Loucy (cell line): ENCODE measurements around the gene E2F7.

ENCODE experiments used
- H2AFZ ChIP-seq: fragments of 200-600 bp; sonication (generic); 2 replicates; pipeline ENCODE4 v1.6.0; 2016; ENCODE audit warnings: antibody characterized with exemption, mild to moderate bottlenecking, low read length, moderate library complexity
- H3F3A ChIP-seq: fragments of 200-600 bp; 2 replicates; pipeline ENCODE4 v1.6.0; 2016; ENCODE audit warnings: antibody characterized with exemption, low read depth, mild to moderate bottlenecking
- H3K27me3 ChIP-seq: fragments of 200-600 bp; sonication (generic); 2 replicates; pipeline ENCODE4 v1.6.1; 2014; ENCODE audit warnings: low read length, mild to moderate bottlenecking; ENCODE audit not compliant: insufficient read depth, poor library complexity, severe bottlenecking
- H3K36me3 ChIP-seq: fragments of 200-600 bp; sonication (generic); 2 replicates; pipeline ENCODE4 v1.6.1; 2016; ENCODE audit warnings: low read length; ENCODE audit not compliant: insufficient read depth
- H3K4me1 ChIP-seq: fragments of 200-600 bp; sonication (generic); 2 replicates; pipeline ENCODE4 v1.5.1; 2014; ENCODE audit warnings: low read length, mild to moderate bottlenecking; ENCODE audit not compliant: insufficient read depth, poor library complexity, severe bottlenecking
- H3K4me2 ChIP-seq: fragments of 200-600 bp; sonication (generic); 2 replicates; pipeline ENCODE4 v1.6.0; 2014; ENCODE audit warnings: antibody characterized with exemption, low read length, low read depth, mild to moderate bottlenecking; ENCODE audit not compliant: poor library complexity, severe bottlenecking
- H3K4me3 ChIP-seq: fragments of 200-600 bp; sonication (generic); 2 replicates; pipeline ENCODE4 v1.5.1; 2014; ENCODE audit warnings: low read length, mild to moderate bottlenecking, mixed read lengths; ENCODE audit not compliant: poor library complexity, severe bottlenecking
- H3K79me2 ChIP-seq: fragments of 200-600 bp; sonication (generic); 2 replicates; pipeline ENCODE4 v1.6.1; 2014; ENCODE audit warnings: low read length; ENCODE audit not compliant: insufficient read depth
- H3K9ac ChIP-seq: fragments of 200-600 bp; sonication (generic); 2 replicates; pipeline ENCODE4 v1.6.0; 2014; ENCODE audit warnings: mild to moderate bottlenecking, low read depth, low read length, moderate library complexity; ENCODE audit not compliant: poor library complexity, severe bottlenecking
- H3K9me2 ChIP-seq: fragments of 200-600 bp; sonication (generic); replicated peaks from 2 replicates; pipeline ENCODE4 v1.6.1; 2016; ENCODE audit warnings: low read depth, low read length, mixed read lengths
- H3K9me3 ChIP-seq: fragments of 200-600 bp; sonication (generic); 2 replicates; pipeline ENCODE4 v1.6.1; 2014; ENCODE audit warnings: mild to moderate bottlenecking, antibody characterized with exemption, low read length, low read depth; ENCODE audit not compliant: insufficient read depth
- H4K20me1 ChIP-seq: fragments of 200-600 bp; sonication (generic); 2 replicates; pipeline ENCODE4 v1.6.0; 2014; ENCODE audit warnings: antibody characterized with exemption, low read length, mild to moderate bottlenecking; ENCODE audit not compliant: insufficient read depth, poor library complexity, severe bottlenecking
- EZH2phosphoT487 ChIP-seq: fragments of 200-600 bp; IDR thresholded peaks from 2 replicates; pipeline ENCODE4 v1.6.1; 2018; ENCODE audit warnings: antibody characterized with exemption, mild to moderate bottlenecking, moderate library complexity, borderline replicate concordance
- TF ChIP-seq, protein P1 (sequence below): fragments of 200-600 bp; sonication (generic); conservative IDR thresholded peaks from 2 replicates; pipeline ENCODE4 v1.5.1; 2014; ENCODE audit warnings: mild to moderate bottlenecking, antibody characterized with exemption, low read length

The E2F7 gene

DNA sequence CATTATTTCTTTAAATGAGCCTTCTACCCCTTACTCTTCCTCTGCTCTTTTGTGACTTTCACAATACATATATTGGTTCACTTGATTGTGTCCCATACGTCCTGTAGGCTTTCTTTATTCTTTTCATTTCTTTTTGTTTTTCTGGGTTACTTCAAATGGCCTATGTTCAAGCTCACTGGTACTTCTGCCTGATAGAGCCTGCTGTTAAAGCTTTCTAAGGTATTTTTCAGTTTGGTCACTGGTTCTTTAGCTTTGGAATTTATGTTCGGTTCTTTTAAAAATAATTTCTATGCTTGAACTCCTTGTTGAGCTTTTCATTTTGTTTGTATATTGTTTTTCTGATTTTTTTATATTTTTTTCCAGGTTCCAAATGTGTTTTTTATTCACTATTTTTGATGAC, 81.9 kb downstream of the E2F7 start:
- no peaks in the 10 kb centered on the region for H3K27me3 ChIP-seq

DNA sequence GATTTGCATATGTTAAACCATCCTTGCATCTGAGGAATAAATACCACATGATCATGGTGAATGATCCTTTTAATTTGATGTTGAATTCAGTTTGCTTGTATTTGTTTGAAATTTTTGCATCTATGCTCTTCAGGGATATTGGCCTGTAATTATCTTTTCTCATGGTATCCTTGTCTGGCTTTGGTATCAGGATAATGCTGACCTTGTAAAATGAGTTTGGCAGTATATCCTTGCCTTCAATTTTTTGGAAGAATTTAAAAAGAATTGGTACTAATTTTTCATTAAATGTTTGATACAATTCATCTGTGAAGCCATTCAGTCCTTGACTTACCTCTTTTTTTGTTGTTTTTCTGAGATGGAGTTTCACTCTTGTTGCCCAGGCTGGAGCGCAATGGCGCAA, 85.2 kb downstream of the E2F7 start:
- no peaks in the 10 kb centered on the region for H3K9me2 ChIP-seq
- H3K9ac ChIP-seq = no peak overlapping the region
- H3K4me3 ChIP-seq = no peak overlapping the region
- H4K20me1 ChIP-seq = no peaks in the 10 kb centered on the region
- H3K36me3 ChIP-seq = no peaks in the 10 kb centered on the region
- no peaks in the 10 kb centered on the region for H3K4me1 ChIP-seq
- H2AFZ ChIP-seq = no peak overlapping the region
- H3K79me2 ChIP-seq = no peaks in the 10 kb centered on the region
- no peaks in the 10 kb centered on the region for H3F3A ChIP-seq
- no peak overlapping the region for H3K4me2 ChIP-seq
- H3K27me3 ChIP-seq = no peaks in the 10 kb centered on the region
- no peak for TF ChIP-seq EZH2phosphoT487
- TF ChIP-seq, protein P1, sequence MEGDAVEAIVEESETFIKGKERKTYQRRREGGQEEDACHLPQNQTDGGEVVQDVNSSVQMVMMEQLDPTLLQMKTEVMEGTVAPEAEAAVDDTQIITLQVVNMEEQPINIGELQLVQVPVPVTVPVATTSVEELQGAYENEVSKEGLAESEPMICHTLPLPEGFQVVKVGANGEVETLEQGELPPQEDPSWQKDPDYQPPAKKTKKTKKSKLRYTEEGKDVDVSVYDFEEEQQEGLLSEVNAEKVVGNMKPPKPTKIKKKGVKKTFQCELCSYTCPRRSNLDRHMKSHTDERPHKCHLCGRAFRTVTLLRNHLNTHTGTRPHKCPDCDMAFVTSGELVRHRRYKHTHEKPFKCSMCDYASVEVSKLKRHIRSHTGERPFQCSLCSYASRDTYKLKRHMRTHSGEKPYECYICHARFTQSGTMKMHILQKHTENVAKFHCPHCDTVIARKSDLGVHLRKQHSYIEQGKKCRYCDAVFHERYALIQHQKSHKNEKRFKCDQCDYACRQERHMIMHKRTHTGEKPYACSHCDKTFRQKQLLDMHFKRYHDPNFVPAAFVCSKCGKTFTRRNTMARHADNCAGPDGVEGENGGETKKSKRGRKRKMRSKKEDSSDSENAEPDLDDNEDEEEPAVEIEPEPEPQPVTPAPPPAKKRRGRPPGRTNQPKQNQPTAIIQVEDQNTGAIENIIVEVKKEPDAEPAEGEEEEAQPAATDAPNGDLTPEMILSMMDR = no peak
- H3K9me3 ChIP-seq = 0 out of 2 replicates have a peak, but pooled peaks cover 4% of the 10 kb centered on the region

More for the DNA sequence above, 81.9 kb downstream of the E2F7 start:
- H3K9me3 ChIP-seq = 0 out of 2 replicates have a peak, but pooled peaks cover 4% of the 10 kb centered on the region
- H3K36me3 ChIP-seq = no peaks in the 10 kb centered on the region
- H3F3A ChIP-seq = no peaks in the 10 kb centered on the region
- no peak overlapping the region for H3K4me3 ChIP-seq
- H3K9me2 ChIP-seq = no peaks in the 10 kb centered on the region
- no peaks in the 10 kb centered on the region for H4K20me1 ChIP-seq
- TF ChIP-seq EZH2phosphoT487 = no peak
- TF ChIP-seq, protein P1 = no peak
- H2AFZ ChIP-seq = no peak overlapping the region
- H3K4me1 ChIP-seq = no peaks in the 10 kb centered on the region
- H3K79me2 ChIP-seq = no peaks in the 10 kb centered on the region
- H3K9ac ChIP-seq = no peak overlapping the region
- no peak overlapping the region for H3K4me2 ChIP-seq

DNA sequence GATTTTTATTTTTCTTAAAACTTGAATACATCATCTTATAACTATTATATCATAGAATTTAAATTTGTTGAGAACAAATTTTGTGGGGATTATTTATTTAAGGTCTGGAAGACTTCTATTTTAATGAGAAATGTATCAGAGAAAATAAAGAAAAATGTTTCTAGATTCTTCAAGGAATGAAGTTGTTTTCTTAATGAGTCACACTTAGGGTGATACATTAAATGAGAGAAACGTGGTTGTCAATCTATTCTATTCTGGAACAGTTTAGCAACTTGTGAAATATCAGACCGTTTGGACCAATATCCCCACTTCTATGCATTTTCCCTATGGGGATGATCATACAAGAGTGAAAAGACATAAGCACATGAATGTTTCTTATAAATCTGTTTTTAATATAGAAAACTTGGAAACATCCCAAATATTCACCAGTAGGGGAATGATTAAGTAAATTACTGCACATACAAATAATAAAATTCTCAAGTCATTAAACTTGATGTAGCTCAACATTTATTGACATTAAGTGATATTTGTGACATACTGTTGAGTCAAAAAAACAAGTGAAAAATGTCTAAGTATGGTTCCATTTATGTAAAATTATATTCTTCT, 88.5 kb downstream of the E2F7 start:
- no peaks in the 10 kb centered on the region for H3K9me2 ChIP-seq
- H2AFZ ChIP-seq = no peak overlapping the region

More for the DNA sequence above, 88.5 kb downstream of the E2F7 start:
- TF ChIP-seq EZH2phosphoT487 = no peak
- TF ChIP-seq, protein P1 = no peak
- H3K4me2 ChIP-seq = no peak overlapping the region
- no peaks in the 10 kb centered on the region for H3K27me3 ChIP-seq
- no peaks in the 10 kb centered on the region for H4K20me1 ChIP-seq
- H3K4me3 ChIP-seq = no peak overlapping the region
- H3K9ac ChIP-seq = no peak overlapping the region
- no peaks in the 10 kb centered on the region for H3K36me3 ChIP-seq
- H3K79me2 ChIP-seq = no peaks in the 10 kb centered on the region
- H3F3A ChIP-seq = no peaks in the 10 kb centered on the region
- no peaks in the 10 kb centered on the region for H3K4me1 ChIP-seq
- H3K9me3 ChIP-seq = no peaks in the 10 kb centered on the region
